HCEC 1CT (cell line): ENCODE measurements around the gene LRTM2.

Experiments
- DNase-seq: peaks from one replicate; pipeline ENCODE4 v3.0.0-alpha.2; 2017

The LRTM2 gene

DNA sequence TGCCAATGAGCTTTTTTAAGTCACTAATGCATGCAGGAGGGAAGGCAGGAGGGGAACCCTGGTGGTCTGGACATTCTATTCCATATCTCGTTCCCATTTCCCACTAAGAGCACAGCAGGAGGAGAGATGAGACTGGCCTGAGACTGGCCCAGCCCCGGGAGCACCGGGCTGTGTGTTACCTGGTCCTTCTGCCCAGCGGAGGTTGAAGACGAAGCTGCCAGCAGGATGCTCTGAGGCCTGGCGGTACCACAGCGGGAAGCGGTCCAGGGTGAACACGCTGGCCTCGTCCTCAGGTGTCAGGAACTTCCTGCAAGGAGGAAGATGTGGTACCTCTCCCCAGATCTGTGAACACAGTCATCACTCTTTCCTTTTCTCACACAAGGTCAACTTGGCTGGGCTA, 23.9 kb downstream of the LRTM2 start:
- no peak for DNase-seq

DNA sequence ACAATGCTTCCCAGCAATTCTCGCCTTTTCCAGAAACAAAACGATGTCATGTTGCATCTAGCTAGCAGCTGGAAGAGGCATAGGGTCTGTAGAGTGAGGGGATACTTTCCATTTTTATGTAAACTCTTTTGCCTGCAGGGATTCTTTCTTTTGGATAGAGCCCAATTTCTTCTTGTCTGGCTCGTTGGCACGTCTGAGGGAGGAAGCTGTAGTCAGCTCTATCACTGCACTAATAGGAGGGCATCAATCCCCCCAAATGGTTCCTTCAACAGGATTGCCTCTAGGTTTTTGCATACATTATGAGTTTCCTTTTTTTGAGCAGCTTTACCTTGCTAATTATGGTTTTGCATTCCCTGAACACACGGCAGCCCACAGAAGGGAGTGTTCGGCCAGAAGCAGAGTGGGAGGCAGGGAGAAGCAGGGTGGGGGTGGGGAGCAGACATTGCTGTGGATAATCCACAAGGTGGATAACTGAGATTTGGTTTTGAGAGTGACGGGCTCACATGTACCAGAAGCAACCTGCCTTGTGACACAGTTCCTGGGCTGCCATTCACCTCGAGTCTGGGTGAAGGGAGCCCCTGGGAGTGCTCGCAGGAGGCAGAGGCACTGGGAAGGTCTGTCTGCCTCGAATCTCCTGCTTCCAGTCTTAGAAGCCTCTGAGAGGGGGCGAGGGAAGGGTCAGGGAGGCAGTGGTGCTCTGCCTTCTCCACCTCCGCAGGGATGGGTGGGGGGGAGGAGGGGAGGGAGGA, 24.5 kb downstream of the LRTM2 start:
- DNase-seq: no peak

GRCh38 chr12:1845427-1845826, 25.1 kb downstream of the LRTM2 start:
- DNase-seq: no peak

DNA sequence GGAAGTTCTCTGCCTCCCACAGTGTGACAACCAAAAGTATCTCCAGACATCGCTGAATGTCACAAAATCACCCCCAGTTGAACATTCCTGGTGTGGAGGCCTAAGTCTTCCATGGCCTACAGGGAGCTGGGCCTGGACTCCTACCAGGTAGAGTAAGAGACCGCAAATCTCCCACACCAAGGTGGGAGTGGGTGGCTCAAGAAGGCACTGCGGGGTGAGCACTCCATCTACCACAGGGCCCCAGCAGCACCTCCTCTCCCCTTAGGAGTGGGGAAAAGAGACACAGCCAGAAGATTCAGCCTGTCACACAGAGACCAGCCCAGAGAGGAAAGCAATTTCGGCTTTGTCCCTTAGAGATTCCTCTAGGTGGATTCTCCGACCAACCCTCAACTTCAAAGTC, 25.5 kb downstream of the LRTM2 start:
- no peak for DNase-seq

GRCh38 chr12:1846421-1847405, 26.3 kb downstream of the LRTM2 start:
- DNase-seq: no peak

- no peak for DNase-seq
These were observed 27.0 kb downstream of the LRTM2 start for GRCh38 chr12:1847411-1847810.

GRCh38 chr12:1848146-1848545, 27.8 kb downstream of the LRTM2 start:
- DNase-seq: no peak

DNA sequence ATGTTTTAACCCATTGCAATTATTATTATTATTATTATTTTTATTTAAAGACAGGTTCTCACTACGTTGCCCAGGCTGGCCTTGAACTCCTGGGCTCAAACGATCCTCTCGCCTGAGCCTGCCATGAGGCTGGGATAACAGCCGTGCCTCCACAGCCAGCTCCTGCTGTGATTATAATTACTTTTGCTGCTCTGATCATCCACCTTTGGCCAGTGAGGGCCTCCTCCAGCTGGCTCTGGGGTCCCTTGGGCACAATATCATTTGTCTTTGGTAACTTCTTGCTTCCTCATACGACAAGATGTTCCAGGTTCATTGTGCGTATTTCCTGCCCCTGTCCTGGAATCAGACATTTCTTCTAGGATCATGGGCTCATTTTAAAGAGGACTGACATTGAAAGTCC, 28.4 kb downstream of the LRTM2 start:
- no peak for DNase-seq

- peak; percentile 78 for DNase-seq
These were observed 30.9 kb downstream of the LRTM2 start for GRCh38 chr12:1851151-1851701.

- DNase-seq: no peak
These were observed 31.7 kb downstream of the LRTM2 start for GRCh38 chr12:1852076-1852475.

DNA sequence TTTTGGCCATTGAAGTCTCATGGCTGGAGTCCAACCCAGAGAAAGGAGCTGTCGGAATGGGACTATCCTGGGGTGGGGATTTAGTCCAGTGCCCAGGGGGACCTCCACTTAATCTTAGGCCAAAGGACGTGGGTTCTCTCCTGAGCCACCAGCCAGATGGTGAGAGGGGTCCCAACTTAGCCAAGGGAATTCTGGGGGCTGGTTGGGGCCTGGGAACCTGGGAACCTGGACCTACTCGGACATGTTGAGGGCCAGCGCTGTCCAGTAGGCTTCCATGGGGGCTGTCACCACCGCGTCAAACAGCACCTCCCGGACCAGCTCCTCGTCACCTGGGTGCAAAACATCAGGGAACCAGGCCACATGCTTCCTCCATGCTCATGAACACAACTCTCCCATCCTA, 33.4 kb downstream of the LRTM2 start:
- no peak for DNase-seq

DNA sequence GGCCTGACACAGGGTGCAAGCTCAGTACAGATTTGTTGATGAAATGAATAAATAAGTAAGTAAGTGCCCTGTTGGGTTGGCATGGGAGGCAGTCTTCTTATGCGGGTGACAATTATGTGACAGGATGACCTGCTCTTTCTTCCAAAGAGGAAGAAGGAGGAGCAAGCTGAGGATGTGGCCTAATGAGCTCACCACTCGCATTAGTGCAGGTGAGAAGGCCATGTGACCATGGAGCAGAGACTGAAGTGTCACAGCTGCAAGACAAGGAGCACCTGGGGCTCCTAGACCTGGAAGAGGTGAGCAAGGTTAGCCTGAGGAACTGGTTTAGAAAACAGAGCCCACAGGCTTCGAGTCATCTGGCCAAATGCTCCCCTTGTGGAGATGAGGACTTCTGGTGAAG, 34.9 kb downstream of the LRTM2 start:
- no peak for DNase-seq

DNA sequence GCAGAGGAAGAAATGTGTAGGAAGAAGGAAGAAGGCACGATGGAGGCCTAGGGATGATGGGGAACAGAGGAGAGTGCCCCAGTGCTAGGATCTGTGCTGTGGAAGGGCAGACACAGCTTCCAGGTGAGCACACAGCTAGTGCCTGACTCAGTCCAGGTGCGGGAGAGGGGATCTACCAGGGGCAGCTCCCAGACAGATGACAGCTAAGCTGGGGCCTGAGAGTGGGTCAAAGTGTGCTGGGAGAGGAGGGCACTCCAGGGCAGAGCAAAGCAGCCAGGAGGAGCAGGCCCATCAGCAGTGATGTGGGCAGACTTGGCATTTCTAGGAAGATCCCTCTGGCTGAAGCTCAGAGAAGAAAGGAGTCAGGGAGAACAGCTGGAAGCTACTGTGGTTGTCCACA, 36.7 kb downstream of the LRTM2 start:
- no peak for DNase-seq

DNA sequence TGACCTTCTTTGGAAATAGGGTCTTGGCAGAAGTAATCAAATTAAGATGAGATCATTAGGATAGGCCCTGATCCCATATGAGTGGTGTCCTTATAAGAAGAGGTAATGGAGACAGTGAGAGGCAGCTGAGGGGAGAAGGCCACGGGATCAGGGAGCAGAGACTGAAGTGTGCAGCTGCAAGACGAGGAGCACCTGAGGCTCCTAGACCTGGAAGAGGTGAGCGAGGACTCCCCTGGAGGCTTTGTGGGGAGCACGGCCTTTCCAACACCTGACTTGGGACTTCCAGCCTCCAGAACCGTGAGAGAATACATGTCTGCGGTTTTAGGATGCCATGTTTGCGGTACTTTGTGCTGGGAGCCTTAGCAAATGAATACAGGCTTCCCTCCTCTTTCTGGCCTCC, 37.5 kb downstream of the LRTM2 start:
- no peak for DNase-seq

DNA sequence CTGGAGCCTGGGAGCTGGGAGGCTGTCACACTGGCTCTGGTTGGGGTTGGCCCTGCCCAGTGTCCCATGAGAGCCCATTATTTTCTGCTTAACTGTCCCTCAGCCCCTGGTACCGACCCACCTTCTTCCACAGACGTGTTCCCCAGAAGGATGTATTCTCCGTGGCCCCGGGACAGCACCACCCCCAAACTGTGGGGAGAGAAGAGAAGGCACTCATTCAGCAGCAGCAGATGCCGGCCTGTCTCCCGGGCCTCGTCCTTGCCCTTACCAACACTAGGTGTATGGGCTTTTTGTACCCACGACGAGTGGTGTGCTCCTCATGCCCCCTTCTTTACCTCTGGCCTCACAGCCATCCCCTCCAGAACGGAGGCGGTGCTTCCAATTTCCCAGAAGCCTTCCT, 38.1 kb downstream of the LRTM2 start:
- no peak for DNase-seq

GRCh38 chr12:1859643-1860042, 39.3 kb downstream of the LRTM2 start:
- no peak for DNase-seq

DNA sequence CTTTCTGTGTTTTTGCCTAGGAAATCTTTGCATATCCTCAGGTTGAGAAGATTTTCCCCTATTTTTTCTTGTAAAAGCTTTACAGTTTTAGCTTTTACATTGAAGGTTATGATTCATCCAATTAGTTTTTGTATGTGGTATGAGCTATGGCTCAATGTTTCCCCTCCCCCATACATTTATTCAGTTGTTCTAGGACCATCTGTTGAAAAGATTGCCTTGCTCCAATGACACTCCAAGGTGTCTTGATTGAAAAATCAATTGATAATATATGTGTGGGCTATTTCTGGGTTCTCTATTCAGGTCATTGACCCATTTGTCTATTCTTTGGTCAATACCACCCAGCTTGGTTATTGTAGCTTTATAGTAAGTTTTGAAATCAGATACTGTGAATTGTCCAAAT, 42.6 kb downstream of the LRTM2 start:
- DNase-seq: no peak

GRCh38 chr12:1863823-1864222, 43.5 kb downstream of the LRTM2 start:
- DNase-seq: no peak

- no peak for DNase-seq
These were observed 44.1 kb downstream of the LRTM2 start for GRCh38 chr12:1864456-1864855.

- DNase-seq: no peak
These were observed 44.5 kb downstream of the LRTM2 start for GRCh38 chr12:1864867-1865266.

DNA sequence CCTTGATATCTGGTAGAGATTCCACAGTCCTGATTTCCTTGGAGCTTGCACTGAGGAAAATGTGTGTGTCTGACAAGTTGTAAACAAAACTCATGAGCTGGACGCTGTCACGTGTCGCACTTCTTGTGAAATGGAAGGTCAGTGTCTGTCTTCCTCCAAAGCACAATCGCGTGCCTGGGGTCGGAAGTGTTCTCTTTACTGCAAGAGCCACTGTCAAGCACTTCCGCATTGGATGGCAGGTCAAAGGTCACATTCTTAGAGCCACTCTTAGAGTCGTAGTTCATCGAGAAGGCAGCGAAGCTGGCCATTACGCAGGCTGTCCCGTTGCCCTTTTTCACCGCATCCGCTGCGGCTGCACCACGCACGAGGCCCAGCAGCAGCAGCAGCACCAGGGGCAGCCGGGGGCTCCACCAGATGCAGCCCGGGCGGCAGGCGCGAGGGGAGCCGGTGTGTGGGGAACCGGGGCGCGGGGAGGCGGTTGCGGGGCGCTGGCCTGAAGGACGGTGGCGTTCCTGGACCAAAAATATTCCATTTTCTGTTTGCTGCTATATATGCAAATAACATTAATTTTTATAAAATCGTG, 45.0 kb downstream of the LRTM2 start:
- no peak for DNase-seq

GRCh38 chr12:1869145-1869544, 48.8 kb downstream of the LRTM2 start:
- DNase-seq: no peak

- DNase-seq: no peak
These were observed 49.7 kb downstream of the LRTM2 start for GRCh38 chr12:1870086-1870485.
